Astrocyte of the cerebellum (primary cell): Measurements from ENCODE around the gene CAMTA1.

Experiments used
- DNase-seq: peaks from one replicate; pipeline ENCODE4 v3.0.0-alpha.2; 2011; ENCODE audit warnings: low read depth
- H3K4me3 ChIP-seq: 2 replicates; pipeline ENCODE4 v1.5.1; 2011; ENCODE audit warnings: mild to moderate bottlenecking, low read depth, low read length, moderate library complexity
- CTCF ChIP-seq: IDR thresholded peaks from 2 replicates; pipeline ENCODE4 v1.5.1; 2012; ENCODE audit warnings: low read length, low read depth, moderate library complexity, mild to moderate bottlenecking; ENCODE audit errors: missing control alignments
- in situ Hi-C: cut with HindIII; loops from 2 replicates; pipeline ENCODE4 v1.10.0; 2017; ENCODE audit warnings: low sequenced_read_pairs

The CAMTA1 gene

GRCh38 chr1:7505094-7505770 is 720.0 kb downstream of the CAMTA1 start:
- TF ChIP-seq CTCF, result no peak
- no peak overlapping the region for H3K4me3 ChIP-seq
- DNase-seq, result no peak
- in situ Hi-C loops, result no loop called here

GRCh38 chr1:7505771-7506453 is 720.7 kb downstream of the CAMTA1 start:
- no peak for TF ChIP-seq CTCF
- in situ Hi-C loops, result no loop called here
- H3K4me3 ChIP-seq, result no peak overlapping the region
- DNase-seq, result no peak

- DNase-seq, result no peak
- TF ChIP-seq CTCF, result no peak
- in situ Hi-C loops, result no loop called here
- no peak overlapping the region for H3K4me3 ChIP-seq
Observed at GRCh38 chr1:7506454-7507284, 721.4 kb downstream of the CAMTA1 start.

GRCh38 chr1:7507285-7508019 is 722.2 kb downstream of the CAMTA1 start:
- in situ Hi-C loops, result no loop called here

GRCh38 chr1:7508052-7508933 is 723.0 kb downstream of the CAMTA1 start:
- in situ Hi-C loops, result no loop called here
- no peak for DNase-seq
- TF ChIP-seq CTCF, result no peak
- H3K4me3 ChIP-seq, result no peak overlapping the region

More at GRCh38 chr1:7507285-7508019, 722.2 kb downstream of the CAMTA1 start:
- no peak for TF ChIP-seq CTCF
- no peak overlapping the region for H3K4me3 ChIP-seq
- DNase-seq, result no peak
